HG03521 (cell line): ENCODE data around the gene UBA3.

Source experiments
- ATAC-seq: cut with Tn5 transposase; IDR thresholded peaks from one replicate; pipeline ENCODE4 v1.9.1; 2021; ENCODE audit warnings: mild to moderate bottlenecking, moderate library complexity; ENCODE audit not compliant: unreplicated experiment

UBA3 gene

DNA sequence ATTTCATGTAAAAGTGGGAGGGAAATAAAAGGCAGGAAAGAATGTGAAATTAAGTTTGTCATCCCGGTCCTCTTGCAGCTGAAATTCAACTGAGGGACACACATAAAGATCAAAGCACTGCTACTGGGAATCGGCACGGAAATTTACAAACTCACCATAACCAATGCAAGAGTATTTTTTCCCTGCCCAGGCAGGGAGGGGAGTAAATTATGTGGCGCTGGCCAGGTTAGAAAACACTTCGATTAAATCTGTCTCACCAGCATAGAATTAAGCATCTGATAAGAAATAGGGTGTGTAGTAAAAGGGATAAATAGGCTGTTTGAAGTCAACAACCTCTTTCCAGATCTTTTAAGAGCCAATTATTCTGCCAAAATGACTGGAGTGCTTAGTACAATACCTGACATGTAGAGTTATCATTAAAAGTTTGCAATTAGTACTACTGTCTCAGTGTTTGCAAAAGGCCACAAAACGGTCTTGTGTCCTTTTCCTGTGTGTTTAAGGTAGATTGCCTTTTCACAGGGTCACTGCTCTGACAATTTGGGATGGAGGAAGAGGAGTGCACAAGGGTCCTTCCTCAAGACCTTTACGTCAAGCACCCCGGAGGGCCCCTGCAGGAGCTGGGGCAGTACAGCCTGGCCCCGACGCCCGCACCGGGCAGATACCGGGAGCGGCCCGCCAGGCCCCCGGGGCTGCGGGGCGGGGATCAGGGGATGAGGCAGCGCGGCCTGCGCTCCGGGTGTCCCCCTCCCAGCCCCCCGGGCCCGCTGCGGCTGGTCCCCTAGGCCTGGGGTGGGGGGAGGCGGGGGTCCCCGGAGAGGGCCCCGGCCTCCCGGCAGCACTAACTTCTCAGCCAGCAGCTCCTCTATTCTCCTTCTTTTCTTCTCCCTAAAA is 651 bp downstream of the UBA3 start:
- peak; percentile 16 for ATAC-seq

DNA sequence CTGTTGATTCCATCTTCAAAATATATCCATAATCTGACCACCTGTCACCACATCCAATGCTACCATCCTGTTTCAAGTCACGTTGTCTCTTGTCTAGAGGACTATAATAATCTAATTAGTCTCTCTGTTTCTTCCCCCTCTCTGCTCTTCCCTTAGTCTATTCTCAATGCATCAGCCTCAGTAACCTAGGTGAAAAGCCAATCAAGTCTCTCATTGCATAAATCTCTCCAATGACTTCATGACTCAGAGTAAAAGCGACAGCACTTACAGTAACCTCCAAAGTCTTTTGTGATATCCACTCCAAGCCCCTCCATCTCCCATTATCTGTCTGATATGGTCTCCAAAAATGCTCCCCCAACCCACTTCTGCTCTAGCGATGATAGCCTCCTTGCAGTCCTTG is 7.2 kb downstream of the UBA3 start:
- ATAC-seq: no peak

DNA sequence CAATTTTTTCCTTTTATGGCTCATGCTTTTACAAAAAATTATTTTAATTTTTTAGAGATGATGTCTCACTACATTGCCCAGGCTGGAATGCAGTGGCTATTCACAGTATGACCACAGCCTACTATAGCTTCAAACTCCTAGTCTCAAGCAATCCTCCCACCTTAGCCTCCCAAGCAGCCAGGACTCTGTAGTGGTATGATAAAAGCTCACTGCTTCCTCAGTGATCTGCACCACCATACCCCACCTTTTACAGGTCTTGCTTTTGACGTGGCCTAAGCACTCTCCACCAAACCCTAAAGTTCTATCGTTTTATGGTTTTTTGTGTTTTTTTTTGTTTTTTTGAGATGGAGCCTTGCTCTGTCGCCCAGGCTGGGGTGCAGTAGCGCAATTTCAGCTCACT is 14.0 kb downstream of the UBA3 start:
- ATAC-seq: no peak

DNA sequence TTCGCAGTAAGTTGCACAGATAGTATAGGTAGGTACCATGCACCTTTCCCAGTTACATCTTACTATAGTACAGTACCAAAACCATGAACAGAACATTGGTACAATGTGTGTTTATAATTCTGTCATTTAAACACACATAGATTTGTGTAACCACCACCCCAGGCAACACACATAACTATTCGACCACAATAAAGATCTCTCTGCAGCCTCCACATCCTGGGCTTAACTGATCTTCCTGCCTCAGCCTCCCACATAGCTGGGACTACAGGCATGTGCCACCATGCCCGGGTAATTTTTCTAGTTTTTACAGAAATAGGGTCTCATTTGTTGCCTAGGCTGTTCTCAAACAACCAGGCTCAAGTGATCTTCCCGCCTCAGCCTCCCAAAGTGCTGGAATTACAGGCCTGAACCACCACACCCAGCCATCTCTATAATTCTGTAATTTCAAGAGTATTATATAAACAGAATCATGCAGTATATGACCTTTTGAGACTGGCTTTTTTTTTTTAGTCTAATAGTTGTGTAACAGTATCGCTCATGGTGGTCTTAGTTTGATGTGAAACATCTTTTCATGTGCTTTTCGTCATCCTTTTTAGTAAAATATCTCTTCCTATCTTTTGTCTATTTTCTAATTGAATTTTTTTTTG is 14.7 kb downstream of the UBA3 start:
- no peak for ATAC-seq

DNA sequence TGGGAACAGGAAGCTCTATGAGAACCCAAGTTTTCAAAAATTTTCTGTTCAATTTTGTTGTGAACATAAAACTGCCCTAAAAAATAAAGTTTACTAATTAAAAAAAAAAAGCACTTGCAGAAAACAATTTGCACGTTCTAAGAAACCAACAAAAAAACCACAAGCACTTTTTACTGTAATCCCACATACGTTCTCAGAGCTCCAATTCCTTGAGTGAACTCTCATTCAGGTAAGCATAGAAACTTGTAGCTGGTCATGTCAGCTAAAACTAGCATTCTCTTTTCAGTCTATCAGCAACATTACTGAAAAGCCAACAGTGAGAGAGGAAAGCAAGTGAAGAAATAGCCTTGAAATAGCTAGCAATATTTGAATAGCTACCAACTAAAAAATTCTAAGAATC is 16.5 kb downstream of the UBA3 start:
- ATAC-seq: no peak

DNA sequence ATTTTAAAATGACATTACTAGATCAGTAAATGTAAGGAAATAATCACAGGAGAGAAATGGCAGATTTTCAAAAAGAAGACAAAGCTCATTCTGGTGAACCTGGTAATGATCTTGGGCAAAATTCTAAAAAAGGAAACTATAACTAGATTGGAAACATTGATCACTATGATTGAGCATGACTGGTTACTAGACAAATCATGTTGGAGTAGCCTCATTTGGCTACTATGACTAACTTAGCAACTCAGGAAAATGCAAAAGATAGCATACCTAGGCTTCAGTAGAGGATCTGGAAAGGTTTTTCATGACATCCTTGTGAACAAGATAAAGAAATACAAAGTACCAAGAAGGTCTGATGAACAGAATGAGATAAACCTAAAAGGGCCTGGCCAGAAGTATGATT is 20.5 kb downstream of the UBA3 start:
- ATAC-seq: no peak

DNA sequence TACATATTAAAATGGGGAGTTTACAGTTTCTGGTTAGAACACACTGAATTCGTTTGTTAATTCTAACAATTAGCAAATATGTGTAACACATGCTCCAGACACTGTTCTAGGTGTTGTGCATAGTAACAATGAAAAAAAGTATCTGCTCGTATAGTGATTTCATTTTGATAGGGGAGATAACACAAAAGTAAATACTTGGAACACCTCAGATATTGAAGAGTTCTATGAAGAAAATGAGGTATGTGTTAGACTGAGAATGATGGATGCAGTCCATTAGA is 21.3 kb downstream of the UBA3 start:
- ATAC-seq: no peak

DNA sequence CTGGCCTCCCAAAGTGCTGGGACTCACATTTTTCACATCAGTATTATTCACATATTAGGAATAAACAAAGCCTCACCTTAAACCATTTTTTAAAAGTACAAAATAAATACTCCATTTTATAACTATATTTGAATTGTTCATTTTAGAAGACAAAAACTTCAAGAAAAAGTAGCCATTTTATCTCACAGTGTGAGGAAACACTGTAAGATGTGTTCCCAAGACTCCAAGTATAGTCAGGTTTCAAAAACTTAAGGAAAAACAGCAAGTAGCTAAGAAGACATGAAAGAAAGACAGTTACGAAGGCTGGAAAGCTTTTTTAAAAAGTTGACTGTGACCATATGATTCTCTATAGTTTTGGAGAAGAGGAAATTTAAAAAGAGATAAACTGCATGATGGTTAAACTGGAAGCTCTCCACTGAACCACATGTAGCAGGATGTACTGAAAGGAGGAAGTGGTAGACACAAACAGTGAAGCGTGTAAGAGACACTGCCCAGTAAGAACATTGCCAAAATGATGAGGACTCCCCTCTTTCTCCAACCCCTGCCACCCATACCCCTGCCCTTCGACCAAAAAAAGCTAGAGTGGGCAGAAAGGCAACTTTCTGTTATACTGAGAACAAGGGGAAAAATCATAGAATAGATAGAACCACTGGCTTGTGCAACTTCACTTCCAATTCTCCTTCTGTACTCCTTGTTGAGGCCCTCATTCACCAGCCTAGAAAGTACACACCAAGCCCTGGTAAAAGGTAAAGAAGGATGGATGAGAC is 21.8 kb downstream of the UBA3 start:
- peak; percentile 90 for ATAC-seq

DNA sequence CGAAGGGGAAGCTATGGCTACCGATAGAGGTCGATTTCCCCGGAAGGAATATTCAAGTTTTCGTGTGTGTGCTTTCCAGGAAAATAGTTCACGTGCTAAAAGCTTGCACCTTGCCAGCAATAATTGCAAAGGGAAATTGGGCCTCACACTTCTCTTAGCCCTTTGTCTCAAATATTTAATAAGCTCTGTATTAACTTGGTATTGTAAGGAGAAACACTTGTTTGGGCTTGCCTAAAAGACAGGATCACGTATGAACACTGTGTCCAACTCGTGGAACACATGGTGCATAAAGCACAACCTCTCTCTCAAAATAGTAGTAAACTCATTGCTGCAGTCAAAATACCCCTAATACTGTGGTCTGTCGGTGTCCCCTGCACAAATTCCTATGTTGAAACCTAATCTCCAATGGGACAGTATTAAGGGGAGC is 27.7 kb downstream of the UBA3 start:
- ATAC-seq: no peak

DNA sequence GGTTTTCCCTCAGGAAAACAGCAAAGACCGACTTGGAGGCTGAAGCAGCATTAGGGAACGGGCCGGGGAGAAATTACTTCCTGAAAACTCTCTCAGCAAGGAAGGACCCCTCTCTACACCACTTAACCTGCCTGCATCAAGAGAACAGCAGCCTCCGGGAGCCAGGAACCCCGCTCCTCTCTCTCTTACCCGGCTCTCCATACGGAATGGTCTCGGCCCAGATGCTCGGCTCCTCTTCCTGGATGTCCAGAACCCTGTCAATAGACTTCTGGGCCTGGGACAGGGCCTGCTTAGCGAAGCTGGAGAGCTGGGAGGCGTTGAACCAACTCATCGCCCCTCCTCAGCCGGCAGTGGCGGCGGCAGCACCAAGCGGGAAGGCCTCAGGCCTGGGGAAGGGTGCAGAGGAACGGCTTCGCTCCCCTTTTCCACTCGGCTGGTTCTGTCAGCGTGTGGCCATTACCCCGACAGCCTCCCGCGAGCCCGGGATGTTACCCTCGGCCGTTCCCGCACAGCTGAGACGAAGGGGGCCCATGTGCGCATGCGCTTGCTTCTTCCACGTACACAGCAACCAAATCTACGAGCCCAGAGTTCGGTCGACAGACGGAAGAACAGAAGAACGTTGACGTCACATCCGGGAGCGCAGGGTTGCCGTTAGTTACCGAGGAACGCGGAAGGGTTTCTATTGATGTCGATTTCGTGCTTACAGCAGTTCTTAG is 28.3 kb downstream of the UBA3 start, which contains the start of gene TMF1:
Gene TMF1 (minus strand): TSS at position 578 of the 716 bp plus-strand sequence. CDS start 247 bp downstream, at position 331.
- peak; percentile 97 for ATAC-seq

DNA sequence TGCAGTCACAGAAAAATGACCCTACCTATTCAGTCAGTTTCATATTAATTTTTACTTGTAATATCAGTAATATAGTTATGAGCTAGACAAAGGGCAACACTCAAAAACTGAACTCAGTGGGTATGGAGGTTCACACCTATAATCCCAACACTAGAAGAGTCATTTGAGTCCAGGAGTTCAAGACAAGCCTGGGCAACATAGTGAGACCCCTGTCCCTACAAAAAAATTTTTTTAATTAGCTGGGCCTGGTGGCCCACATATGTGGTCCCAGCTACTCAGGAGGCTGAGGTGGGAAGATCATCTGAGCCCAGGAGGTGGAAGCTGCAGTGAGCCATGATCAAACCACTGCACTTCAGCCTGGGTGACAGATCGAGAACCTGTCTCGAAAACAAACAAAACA is 31.2 kb downstream of the UBA3 start:
- ATAC-seq: no peak

DNA sequence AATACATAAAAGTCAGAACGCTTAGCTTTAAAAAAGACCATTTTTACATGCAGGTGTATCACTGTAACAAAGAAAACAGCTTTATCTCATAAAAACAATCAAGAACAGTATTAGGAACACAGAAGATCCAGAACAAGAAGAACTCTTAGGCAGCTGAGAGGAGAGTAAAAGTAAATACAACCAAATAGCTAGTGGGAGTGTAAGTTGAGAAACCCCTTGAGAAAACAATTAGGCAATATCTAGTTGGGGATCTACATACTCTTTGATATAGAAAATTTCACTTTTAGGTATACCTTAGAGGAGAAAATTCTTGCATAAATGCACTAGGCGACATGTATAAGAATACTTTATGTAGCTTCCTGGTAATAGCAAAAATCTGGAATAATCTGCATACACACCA is 35.6 kb downstream of the UBA3 start:
- ATAC-seq: no peak

DNA sequence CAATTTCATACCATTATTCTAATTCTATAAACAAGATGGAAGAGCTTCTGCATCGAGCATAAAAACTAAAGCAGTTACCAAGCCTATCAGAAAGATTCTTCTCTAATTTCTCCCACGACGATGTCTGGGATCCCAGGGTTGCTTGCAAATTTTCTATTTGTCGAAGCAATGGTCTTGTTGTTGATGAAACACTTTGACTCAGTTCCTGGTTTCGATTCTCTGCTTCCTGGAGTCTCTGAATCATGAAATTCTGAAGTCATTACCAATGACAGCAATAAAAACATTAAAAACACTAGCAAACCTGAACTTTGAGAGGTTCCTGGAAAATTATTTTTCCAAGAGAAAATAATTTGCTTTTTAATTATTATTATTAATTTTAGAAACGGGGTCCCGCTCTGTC is 46.7 kb downstream of the UBA3 start:
- ATAC-seq: no peak

DNA sequence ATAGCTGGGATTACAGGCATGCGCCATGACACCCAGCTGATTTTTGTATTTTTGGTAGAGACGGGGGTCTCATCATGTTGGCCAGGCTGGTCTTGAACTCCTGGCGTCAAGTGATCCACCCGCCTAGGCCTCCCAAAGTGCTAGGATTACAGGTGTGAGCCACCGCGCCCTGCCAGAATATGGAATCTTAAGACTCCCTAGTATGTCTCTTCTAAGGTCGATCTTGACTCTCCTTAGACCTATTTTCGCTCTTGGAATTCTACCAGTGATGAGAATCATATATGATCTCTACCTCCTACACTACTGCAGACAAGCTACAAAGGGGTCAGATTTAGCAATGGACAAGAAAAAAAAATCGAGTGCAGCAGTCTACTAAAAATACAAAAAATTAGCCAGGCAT is 47.4 kb downstream of the UBA3 start:
- no peak for ATAC-seq

DNA sequence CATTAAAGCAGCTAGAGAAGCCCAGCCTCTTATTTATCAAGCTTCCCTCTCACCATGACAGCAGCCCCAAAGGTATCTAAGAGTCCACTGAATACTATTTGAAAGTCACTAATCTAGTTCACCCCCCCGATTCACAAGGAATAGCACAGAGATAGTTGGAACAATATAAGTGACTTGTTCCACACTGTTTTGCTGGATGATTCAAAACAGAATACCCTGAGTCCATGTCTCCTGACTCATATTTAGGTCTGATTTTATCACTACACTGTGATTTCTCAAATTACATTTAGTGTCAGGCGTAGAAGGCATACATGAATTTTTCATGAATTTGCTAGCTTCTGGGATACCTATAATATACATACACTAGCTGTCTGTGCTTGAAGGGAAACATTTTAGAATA is 48.0 kb downstream of the UBA3 start:
- ATAC-seq: no peak

DNA sequence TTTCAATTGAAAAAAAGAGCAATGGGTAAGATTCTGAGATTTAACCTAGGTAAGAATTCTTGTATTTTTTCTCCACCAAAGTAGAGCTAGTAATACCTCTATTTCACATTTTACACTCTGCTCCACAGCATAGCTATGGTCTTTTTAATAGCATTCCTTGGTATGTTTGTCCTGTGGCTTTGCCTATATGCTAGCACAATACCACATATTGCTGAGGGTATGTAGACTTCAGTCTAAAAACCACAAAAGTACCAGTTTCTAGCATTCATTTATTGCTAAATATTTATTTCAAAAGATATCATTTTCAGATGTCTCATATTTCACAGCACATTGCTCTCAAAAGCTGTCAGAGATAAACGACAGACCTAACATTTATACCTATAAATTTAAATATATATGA is 48.5 kb downstream of the UBA3 start:
- no peak for ATAC-seq

DNA sequence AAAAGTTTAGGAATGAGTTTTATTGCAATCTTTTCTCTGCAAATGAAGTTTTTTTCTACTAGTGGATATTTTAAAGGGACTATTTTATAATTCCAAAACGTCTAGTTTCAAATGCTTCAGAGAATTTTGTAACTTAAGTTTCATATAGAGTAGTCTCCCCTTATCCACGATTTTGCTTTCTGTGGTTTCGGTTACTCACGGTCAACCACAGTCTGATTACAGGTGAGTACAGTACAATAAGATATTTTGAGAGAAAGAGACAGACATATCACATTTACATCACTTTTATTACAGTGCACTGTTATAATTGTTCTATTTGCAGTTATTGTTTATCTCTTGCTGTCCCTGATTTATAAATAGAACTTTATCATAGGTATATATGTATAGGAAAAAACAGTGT is 59.3 kb downstream of the UBA3 start:
- no peak for ATAC-seq

DNA sequence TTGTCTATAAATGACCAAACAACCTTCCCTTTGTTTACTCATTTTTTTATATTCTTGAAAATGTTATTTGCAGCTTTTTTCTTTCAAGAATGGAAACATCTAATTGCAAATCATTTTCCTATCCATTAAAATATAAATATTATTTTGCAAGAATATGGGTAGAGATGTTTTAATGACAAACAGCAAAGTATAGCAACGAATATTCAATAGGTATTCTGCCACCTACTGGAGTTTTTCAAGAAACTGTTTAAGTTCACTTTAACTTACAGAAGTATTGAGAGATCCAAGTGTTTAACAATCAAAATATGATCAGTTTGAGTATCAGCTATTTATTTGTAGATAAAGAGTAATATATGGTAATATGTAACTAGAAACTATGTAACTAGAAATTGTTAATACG is 59.7 kb downstream of the UBA3 start:
- ATAC-seq: no peak

DNA sequence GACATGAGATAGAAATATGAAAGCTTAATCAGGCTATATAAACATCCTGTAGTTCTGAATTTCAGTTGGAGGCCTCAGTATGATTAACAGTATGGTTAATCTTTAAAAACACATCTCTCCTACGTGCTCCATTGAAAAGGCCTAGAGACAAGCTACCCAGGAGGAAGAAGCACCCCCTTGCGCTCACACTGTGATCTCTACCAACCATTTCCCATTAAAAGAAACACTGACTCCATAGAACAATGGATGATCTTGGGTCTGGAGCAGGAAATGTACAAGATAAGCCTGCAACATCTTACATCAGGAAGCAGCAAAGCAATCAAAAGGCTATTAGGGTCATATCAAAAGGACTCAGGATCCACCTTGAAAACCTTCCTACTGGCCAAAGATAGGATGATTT is 63.3 kb downstream of the UBA3 start:
- ATAC-seq: no peak

DNA sequence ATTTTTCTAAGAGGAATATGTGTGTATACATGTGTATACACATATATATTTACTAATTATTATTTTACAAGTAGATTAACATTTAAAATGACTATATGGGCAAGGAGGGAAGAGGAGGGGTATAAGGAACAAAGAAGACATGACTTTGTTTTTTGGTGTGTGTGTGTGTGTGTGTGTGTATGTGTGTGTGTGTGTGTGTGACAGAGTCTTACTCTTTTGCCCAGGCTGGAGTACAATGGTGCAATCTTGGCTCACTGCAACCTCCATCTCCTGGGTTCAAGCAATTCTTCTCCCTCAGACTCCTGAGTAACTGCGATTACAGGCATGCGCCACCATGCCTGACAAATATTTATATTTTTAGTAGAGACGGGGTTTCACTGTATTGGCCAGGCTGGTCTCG is 64.1 kb downstream of the UBA3 start:
- no peak for ATAC-seq

DNA sequence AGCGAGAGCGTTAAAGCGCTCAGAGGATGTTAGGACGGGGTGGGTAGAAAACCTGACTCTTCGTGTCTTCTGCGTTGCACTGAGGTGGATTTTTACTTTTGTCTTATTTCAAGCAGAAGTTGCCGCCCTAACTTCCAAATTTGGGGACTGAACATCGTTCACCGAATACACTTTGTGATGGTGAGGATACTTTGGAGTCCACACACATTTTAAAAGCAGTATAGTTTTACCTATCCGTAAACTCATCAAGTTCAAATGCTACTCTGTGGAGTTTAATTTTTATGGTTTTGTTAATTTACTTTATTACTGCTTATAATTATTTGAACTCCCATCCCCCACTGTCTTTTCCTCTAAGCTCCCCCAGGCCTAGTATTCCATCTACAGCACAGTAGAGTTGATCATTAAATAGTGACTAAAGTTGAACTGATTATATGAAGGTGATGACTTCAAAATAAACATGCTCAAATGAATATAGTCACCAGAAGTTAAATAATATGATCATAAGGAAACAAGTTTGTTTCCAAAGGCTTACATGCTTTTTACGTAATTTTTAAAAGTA is 66.1 kb downstream of the UBA3 start:
- no peak for ATAC-seq
